HG02973 (cell line): Measurements from ENCODE around the gene ARFGAP1.

ENCODE experiments used
- ATAC-seq: cut with Tn5 transposase; IDR thresholded peaks from one replicate; pipeline ENCODE4 v1.9.1; 2021; ENCODE audit warnings: moderate library complexity; ENCODE audit not compliant: unreplicated experiment

ARFGAP1 gene

DNA sequence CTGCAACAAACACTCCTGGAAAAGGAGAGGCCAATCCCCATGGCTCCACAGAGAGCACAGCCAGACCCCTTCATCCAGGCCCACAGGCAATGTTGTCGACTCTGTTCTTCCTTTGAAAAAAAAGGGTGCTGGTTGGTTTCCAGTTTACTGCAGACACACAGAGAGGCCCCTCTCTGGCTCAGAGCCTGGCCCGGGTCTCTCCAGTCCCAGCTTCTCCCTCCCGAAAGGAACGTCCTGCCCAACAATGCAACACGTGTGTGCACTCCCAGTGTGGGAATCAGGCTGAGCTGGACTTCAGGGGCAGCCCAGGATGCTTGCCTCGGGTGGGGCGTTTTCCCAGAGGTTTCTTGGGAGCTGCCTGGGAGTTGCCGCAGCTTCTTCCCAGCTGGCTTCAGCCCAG is 13.8 kb upstream of the ARFGAP1 start:
- no peak for ATAC-seq

DNA sequence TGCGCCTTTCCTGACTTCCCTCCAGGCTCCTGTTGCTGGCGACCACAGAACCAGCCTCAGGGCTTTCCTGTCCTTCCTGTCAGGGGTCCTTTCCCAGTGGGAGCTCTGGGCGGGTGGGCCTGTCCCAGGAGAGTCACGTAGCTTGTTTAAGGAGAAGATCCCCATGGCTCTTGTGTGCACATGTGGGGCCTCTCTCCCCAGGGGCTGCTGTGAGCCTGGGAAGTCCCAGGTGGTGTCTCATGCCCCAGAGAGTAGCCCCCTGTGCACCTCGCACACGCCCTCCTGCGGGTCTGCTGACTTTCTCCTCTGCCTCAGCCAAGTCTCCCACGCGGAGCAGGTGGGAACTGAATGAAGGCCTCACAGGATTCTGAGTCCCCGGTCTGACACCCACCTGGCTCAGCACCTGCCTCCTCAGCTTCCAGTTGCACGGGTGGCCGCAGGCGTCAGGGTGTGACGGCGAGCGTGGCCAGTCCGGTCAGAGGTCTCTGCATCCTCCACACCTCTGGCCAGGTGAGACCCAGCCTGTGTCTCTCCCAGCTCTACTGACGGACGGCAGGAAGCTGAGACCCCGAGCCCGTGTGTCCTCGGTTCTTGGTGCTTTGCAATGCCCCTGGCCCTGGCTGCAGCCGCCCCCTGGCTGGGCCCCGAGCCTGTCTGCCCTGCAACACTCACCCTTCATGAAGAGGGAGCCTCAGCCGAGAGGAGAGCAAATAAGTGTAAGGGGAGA is 12.7 kb upstream of the ARFGAP1 start:
- no peak for ATAC-seq

DNA sequence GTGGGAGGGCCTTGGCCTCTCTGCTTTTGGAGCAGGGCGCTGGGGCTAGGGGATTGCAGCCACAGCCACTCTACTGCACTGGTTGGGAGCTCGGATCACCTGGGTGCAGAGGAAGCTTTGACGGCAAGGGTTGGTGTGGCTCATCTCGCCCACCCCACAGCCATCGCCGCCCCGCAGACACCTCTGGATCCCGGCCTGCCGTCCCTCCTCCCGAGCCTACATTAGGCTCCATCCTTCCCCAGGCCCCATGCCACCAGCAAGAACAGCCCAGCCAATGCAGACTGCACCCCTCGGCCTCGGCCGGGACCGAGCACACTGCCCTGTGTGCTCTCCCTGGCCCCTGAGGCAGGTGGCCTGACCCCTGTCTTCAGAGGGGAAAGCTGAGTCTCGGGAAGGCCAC is 12.1 kb upstream of the ARFGAP1 start:
- ATAC-seq: no peak

DNA sequence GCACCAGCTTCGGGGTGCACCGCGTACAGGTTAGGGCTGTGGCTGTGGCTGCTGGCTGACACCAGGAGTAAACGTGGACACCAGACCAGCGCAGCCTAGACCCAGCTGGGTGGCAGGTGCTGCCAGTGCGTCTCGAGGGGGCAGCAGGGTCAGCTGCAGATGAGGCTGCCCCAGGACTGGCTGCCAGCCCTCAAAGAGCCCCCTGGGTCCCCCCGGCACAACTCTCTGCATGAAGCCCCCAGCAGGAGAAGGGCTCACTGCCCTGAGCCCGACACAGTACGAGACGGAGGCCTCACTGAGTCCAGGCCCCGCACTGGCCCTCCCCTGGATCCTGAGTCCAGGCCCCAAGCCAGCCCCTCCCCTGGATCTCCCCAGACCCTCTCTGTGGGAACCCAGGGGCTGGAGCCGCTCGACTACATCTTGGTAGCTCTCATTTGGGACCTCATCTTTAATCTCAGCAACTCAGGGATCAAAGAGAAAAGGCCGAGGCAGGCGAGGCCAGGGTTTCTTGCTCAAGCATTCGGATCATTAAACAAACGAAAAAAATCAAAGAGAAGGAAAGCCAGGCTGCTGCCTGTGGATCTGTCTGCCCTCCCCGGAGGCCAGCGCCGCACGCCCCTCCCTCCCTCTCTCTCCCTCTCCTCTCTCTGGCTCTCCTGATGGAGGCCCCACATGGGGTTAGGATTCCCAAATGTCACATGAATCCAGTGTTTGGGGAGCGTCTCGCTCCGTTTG is 11.4 kb upstream of the ARFGAP1 start:
- ATAC-seq: no peak

DNA sequence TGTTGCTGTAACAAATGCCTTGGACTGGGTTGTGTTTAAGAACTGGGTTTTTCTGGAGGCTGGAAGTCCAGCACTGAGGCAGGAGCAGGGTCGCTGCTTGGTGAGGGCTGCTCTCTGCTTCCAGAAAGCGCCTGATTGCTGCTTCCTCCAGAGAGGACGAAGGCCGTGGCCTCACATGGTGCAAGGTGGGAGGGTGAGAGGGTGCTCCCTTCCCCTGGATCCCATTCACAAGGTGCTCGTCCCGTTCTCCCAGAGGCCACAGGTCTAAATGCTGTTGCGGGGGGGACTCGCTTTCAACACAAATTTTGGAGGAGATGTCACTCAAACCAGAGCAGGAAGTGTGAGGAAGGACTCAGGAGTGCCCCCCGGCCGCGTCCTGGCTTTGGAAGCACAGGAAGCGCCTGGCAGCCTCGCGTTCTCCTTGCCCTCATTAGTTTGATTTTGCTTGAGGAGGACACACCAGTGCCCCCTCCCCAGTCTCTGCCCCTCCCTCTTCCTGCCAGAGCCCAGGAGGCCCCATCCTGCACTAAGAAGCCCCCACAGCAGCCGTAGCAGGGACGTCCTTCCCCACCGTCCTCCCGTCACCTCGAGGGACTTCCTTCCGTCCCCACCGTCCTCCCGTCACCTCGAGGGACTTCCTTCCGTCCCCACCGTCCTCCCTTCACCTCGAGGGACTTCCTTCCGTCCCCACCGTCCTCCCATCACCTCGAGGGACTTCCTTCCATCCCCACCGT is 10.7 kb upstream of the ARFGAP1 start:
- no peak for ATAC-seq

DNA sequence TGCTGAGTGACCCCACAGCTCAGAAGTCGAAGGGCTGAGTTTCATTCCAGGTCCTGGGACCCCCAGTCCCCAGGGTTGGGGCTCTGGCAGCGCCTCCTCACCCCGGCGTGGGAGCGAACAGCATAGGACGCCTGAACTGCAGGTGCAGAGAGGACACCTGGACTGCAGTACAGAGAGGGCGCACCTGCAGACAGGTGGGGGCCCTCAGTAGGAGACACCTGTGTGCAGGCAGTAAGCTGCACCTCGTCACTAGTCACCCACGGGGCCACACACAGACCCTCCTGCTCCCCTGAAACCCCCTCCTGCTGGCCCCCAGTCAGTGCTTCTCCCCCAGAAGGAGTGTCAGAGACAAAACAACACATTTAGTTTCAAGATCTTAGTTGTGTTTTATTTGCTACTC is 9.8 kb upstream of the ARFGAP1 start:
- ATAC-seq: no peak

DNA sequence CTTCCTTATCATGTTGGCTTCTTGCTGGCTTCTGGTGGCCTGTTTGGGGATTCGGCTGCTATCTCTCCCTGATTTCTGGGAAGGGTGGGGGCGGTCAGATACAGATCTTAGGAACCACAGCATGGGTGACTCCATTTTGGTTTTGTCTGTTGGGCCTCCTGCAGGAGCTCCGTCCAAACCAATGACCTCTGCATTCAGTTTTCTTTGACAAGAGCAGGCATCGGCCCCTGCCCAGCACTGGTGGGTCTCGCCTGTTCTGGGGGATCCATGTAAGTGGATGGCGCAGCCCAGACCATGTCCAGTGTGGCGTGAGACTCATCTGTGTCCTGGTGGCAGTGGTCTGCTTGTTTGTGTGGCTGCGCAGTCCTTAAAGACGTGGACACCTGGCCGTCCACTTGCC is 8.6 kb upstream of the ARFGAP1 start:
- ATAC-seq: no peak

DNA sequence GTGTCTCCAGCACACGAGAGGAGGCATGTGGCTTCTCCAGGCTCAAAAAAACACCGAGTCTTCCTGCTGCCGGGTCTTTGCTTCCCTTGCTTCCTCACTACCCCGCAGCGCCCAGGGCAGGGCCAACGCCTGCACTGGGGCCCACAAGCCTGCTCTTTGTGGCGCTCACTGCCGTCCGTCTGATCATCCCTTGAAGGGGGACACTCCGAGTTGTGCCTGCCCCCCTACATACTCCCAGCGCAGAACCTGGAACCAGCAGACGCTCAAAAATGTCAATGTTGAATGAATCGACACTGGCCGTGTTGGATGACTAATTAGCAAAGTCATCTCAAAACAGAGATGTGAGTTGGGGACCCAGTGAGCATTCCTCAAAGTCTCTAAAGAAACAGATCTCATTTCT is 8.1 kb upstream of the ARFGAP1 start:
- no peak for ATAC-seq

DNA sequence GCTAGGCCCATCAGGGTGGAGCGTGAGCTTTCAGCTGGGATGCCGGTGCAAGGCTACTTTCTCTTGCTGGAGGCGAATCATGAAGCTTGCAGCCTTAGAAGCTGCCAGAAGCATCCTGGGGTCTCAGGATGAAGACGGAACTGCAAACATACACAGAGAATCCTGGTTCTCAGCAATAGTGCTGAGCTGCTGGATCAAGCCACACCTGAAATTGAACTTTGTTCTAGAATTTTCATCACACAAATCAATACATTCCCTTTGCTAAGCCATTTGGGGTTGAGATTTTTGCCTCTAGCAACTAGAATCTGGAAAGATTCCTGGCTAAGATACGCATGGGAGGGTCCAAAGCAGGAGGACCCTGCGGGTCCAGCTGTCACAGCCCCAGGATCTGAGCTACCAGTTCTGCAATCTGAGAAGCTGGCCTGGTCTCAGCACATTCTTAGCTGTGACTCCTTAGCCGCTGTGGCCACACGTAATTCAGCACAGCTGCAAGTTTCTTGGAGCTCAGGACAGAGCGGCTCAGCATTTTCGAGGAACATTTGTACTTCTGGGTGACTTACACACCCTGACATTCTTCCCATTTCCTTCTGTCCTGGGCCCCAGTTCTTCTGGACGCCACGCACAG is 6.6 kb upstream of the ARFGAP1 start:
- ATAC-seq: no peak

DNA sequence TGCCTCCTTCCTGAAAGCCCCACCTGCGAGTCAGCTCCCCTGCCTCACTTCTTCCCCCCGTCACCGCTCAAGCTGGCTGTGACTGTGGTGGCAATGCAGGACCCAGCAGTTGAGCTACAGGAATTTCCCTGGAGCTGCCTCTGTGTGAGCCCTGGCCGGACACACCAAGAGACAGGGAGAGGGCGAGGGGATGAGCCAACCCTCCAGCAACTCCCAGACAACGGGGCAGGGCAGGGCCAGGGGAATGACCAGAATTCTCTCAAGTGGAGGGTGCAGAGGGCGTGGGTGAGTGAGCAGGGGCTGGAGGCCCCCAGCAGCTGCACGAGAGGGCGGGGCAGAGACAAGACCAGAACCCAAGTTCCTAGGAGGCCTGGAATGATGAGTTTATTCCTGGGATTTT is 4.9 kb upstream of the ARFGAP1 start:
- no peak for ATAC-seq

DNA sequence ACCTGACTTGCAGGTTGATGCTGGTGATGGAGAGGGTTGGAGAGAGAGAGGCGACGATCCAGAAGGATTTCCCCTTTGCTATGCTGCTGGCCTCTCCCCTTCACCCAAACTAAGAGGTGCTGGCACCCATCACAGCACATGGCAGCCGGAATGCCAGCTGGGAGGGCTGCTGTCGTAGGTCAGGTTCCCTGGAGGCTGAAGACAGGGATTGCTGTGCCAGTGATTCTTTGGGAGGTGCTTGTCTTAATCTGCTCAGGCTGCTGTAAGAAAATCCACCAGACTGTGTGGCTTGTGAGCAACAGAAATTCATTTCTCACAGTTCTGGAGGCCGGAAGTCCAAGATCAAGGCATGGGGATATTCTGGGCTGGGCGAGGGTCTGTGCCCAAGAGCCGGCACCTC is 4.4 kb upstream of the ARFGAP1 start:
- ATAC-seq: no peak

DNA sequence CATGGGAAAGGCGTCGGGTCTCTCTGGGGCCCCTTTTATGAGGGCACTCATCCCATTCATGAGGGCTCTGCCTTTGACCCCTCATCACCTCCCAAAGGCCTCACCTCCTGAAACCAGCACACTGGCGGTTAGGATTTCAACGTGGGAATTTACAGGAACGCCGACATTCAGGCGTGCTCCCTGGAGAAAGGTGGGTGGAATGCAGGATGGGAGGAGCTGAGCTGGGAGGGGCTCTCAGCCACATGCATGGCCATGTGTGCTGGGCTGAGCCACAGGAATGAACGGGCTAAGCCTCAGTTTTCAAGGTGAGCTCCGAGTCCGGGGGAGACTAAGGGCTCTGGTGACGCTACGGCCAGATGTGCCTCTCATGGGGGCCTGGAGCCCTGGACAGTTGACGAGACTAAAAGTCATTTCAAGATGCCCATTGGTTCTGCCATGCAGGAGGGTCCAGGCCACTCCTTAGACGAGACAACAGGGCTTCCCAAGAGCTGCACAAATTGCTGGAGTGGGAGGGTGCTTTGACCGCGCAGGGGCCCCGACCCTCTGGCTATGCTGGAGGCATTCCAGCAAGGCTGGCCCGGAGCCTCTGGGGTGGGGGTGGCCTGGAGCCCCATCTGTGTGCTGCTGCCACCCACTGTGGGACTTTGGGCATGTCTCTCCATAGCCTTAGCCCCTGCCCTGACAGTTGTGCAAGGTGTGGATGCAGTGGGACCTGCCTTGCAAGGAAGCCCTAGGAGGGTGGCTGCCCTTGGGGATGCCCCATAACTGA is 3.8 kb upstream of the ARFGAP1 start:
- ATAC-seq: no peak

DNA sequence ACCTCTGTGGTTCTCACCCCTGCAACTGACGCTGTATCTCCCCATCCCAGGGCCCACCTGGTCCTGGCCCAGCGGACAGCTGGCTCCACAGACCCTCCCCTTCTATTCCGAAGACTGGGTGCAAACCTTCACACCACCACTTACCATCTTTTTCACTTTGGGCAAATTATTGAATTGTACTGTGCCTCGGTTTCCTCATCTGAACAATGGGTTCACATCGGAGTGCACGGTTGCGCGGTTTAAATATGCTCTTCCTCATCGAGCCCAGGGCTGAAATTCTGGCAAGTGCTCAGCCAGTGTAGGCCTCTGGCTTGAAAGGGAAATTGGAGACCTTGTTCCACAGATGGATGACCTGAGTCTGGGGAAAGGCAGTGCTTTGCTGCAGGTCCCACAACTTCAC is 2.9 kb upstream of the ARFGAP1 start:
- ATAC-seq: no peak

DNA sequence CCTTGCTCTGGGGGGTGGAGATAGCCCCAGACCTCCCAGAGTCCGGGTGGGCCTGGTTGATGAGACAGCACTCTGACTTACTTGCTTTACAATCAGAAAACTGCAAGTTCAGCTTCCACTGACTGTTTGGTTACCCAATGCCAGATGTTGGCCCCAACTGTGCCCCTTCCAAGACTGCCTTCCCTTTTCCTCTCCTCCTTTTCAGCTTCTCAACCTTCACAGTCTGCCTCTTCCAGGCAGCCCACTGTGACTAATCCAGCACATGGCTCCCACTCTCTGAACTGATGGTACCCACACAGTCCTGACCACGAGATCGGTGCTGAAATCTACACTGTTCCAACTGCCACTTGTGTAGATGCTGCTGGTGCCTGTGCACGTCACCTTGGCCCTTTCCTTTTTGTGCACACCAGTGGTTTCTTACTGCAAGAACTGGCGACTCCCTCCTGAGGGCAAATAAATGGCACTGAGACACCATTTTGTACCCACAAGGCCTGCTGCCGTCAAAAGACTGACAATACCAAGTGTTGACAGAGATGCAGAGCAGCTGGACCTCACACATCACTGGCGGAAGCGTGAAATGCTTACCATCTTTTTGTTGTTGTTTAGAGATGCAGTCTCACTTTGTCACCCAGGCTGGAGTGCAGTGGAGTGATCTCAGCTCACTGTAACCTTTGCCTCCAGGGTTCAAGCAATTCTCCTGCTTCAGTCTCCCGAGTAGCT is 1.8 kb upstream of the ARFGAP1 start:
- ATAC-seq: no peak

DNA sequence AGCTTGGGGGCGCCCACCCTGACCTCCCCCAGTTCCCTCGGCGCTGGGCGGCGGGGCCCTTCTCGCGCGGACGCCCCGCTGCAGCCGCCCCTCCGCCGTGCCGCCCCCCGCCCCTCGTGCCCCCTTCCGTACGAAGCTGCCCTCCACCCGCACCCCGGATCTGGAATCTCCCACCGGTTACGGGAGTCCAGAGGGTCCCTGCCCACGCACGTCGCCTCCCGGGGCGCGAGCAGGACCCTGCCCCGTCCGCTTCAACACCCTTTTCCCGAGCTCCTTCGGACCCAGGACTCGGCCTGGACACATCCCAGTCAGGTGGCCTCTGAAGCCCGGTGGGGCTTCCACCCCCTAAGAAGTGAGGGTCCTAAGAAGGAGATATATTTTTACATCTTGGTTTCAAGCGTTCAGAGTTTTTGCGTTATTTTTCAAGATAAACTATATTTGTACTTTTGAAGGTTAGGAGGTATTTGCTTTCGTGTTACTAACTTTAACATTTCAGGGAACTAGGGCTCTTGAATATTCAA is 506 bp downstream of the ARFGAP1 start:
- no peak for ATAC-seq

DNA sequence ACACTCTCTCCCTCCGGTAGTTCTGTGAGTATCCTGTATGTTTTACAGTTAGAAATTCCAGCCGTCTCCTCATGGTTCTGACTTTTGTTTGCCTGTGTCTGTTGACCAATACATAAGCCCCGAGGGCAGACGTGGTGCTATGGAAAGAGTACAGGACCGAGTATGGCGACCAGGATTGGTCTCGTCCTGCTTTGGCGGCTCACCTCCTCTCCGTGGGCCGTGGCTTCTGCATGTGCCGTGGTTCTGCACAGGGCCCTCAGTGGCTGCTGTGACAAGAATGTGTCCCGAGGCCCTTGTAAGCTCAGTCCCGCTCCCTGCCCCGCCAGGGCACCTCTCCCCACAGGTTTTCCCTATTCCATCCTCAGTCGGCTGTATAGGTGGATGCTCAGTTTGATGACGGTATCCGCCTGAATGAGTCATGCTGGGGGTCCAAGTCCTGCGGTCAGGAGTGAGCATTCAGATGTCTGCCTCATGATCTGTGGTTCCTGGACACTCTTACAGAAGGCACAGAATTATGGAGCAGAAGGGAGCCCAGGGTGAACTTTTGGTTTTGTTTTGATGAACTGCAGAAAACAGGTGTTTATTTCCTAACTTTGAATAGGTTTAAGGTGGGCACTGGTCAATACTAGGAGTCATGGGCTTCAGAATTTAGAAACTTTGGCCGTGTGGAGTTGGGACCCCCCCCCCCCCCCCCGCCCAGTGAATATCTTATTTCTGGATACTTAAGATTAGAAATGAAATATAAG is 1.2 kb downstream of the ARFGAP1 start:
- ATAC-seq: no peak

DNA sequence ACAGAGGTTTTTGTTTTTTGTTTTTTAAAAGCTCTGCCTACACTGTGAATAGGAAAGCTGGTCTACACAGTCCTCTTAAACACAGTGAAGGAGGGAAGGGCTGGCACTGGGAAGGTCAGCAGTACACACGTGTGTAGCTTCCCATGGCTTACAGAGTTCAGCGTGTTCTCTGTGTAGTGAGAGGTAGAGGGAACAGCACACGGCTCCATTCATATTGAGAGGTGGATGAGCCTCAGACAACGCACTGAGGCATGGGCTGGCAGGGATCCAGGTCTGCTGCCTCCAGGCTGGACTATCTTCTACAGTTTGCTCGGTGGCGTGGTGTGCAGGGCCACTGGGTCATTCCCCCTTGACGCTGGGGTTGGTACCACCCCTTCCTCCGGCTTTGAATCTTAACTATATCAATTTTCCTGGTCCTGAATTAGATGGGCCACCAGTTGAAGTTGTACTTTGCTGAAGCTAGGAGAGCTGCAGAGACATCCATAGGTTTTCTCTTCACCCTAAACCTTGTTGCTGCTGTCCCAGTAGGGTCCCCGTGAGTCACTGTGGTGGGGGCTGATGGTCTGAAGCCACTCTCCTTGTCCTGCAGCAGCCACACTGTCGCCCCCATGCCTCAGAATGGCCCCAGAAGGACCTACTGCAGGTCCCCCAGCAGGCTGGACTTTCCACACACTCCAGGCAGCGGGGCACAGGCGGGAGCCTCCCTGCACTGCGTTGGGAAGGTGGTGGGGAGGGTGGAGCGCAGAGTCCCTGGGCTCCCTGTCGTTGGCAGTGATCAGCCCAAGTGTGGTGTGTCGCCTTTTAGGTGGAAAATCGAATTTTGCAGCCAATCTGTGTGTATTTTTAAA is 2.0 kb downstream of the ARFGAP1 start:
- ATAC-seq: no peak

DNA sequence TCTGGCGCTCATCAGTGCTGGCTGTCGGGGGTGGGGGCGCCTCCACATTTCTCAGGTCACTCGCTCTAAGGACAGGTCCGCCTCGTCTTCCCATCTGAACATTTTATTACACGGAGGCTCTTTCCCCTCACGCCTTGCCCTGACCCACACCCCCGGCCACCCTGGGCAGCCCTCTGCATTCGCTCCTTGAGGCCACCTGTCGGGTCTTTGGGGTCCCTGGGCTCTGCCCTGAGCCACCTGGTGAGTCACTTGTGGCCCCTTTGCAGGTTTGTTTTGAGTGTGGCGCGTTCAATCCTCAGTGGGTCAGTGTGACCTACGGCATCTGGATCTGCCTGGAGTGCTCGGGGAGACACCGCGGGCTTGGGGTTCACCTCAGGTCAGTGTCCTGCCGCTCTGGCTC is 3.2 kb downstream of the ARFGAP1 start:
- no peak for ATAC-seq
